GM12874 (cell line): ENCODE measurements around the gene ERBIN.

Experiments used
- CTCF ChIP-seq: IDR thresholded peaks from 2 replicates; pipeline ENCODE4 v1.5.1; 2011; ENCODE audit warnings: low read depth, mild to moderate bottlenecking, control low read depth, low read length, moderate library complexity; ENCODE audit not compliant: insufficient read depth

Gene ERBIN

GRCh38 chr5:66129144-66129543, 202.8 kb downstream of the ERBIN start:
- no peak for TF ChIP-seq CTCF

GRCh38 chr5:66130493-66130892, 204.1 kb downstream of the ERBIN start:
- no peak for TF ChIP-seq CTCF
